ENCODE data around the gene RTBDN.

GRCh38 chr19:12788042-12788681 lies 46.2 kb downstream of the RTBDN start:
- no peak for TF ChIP-seq POLR2A (IDR thresholded peaks at IDR 0.05)
- TF ChIP-seq, protein P1, sequence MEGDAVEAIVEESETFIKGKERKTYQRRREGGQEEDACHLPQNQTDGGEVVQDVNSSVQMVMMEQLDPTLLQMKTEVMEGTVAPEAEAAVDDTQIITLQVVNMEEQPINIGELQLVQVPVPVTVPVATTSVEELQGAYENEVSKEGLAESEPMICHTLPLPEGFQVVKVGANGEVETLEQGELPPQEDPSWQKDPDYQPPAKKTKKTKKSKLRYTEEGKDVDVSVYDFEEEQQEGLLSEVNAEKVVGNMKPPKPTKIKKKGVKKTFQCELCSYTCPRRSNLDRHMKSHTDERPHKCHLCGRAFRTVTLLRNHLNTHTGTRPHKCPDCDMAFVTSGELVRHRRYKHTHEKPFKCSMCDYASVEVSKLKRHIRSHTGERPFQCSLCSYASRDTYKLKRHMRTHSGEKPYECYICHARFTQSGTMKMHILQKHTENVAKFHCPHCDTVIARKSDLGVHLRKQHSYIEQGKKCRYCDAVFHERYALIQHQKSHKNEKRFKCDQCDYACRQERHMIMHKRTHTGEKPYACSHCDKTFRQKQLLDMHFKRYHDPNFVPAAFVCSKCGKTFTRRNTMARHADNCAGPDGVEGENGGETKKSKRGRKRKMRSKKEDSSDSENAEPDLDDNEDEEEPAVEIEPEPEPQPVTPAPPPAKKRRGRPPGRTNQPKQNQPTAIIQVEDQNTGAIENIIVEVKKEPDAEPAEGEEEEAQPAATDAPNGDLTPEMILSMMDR (IDR thresholded peaks at IDR 0.05 in 4 of 5, conservative IDR thresholded peaks at IDR 0.05 in 1 of 5): no peak

Measured in gastrocnemius medialis (tissue), 4 donors.